Measurements from ENCODE around the gene TM7SF3.

- TF ChIP-seq EZH2 (IDR thresholded peaks at IDR 0.05; ENCODE audit: insufficient read depth, poor library complexity, severe bottlenecking), result no peak
- TF ChIP-seq EZH2phosphoT487 (IDR thresholded peaks at IDR 0.05; ENCODE audit: insufficient read depth, low read depth), result no peak
Observed at GRCh38 chr12:26939953-26940352, 74.2 kb downstream of the TM7SF3 start.

Data from GM23248 (cell line).